Stimulated activated CD4-positive, alpha-beta T cell treated with anti-CD3 and anti-CD28 coated beads, Interleukin-12 subunit alpha, Interleukin-12 subunit beta, amount 100 ng/mL, for 24 hours (primary cell): ENCODE results near the gene TYMP.
A peak's percentile ranks its signal among the peaks of the same experiment; 100 is the strongest.

Experiments used
- DNase-seq, 2 experiments: peaks; one replicate each; pipeline ENCODE4 v3.0.0-alpha.2; 2020; ENCODE audit warnings: low read depth in 2 of 2

TYMP gene

DNA sequence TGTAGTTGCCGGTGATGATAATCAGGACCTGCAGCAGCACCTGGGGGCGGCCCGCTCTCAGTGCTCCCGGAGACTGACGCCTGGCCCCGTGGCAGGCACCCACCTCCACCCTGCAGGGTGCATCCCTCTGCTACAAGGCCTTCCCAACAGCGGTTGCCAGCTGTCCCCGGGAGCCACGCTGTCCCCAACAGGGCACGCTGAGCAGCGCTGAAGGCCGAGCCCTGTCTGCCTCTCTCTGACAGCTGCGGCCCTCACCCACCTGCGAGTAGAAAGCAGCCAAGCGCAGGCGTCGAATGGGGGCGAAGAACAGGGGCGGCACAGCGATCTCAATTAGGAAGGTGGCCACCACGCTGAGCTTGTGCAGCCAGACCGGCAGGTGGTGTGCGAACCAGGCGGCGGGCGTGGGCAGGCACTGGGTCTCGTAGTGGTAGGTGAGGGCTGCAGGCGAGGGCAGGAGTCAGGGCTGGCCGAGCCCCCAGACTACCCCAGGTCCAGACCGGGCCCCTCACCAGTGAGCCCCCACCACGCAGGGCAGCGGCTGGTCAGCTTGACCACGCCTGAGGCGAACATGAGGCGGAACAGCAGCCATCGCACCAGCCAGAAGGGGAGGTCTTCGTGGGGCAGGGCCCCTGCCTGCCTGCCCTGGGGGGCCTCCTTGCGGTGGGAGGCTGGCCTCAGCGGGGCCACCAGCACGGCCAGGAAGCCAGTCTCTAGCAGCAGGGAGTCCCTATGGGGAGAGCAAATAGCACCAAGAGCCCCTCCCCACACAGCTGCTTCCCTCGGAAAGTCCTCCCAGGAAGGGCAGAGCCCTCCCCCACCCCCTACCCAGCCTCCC is 23.8 kb downstream of the TYMP start:
- DNase-seq = no peak

DNA sequence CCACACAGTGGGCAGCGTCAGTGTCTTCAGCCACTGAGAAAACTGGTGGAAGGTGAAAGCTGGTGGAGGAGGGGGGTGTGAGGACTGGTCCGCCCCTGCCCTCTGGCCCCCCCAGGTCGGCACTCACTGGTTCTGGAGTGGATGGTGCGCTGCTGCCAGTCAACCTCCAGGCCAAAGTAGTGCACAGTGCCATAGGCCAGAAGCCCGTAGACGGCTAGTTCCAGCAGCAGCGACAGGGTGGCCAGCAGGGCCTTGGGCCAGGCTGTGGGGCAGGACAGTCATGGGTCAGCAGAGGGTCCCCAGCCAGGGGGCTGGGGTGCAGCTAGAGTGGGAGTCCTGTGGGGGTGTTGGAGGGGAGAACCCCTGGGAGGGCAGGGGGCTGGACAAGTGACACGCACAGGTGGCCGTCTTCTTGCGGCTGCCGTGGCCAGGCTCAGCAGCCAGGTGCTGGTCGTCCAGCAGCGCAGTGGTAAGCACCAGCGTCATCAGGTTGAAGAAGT is 24.5 kb downstream of the TYMP start:
- DNase-seq = no peak

DNA sequence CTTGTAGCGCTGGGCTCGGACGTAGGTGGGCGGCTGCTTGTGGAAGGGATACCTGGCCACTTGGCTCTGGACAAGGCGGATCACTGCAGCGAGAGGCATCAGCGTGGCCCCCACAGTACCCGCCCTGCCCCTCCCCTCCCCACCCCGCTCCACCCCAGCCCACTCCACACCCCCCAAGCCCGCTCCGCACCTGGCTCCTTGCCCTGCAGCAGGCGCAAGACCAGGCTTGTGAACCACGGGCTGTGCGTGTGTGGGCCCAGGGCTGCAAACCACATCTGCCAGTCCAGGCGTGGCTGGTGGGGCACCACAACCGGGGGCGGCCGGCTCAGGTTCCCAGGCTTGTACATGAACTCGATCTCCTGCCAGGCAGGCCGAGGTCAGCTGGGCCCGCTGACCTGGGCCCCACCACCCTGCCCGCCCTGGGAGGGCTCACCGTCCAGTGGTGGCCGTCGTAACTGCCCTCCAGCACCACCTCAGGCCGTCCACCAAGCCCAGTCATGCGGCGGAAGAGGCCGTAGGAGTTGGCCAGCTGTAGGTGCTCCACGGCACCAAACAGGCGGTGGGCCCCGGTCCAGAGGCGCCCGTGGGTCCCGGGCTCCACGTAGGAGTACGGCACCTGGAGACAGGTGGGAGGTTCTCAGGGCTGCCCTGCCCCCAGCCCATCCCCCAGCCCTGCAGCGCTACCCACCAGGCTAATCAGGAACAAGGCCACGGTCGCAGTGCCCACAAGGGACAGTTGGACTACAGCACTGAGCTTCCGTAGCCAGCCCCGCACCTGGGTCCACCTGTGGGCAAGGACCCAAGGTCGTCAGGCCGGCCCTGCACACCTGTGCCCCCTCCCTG is 25.2 kb downstream of the TYMP start:
- DNase-seq = no peak

DNA sequence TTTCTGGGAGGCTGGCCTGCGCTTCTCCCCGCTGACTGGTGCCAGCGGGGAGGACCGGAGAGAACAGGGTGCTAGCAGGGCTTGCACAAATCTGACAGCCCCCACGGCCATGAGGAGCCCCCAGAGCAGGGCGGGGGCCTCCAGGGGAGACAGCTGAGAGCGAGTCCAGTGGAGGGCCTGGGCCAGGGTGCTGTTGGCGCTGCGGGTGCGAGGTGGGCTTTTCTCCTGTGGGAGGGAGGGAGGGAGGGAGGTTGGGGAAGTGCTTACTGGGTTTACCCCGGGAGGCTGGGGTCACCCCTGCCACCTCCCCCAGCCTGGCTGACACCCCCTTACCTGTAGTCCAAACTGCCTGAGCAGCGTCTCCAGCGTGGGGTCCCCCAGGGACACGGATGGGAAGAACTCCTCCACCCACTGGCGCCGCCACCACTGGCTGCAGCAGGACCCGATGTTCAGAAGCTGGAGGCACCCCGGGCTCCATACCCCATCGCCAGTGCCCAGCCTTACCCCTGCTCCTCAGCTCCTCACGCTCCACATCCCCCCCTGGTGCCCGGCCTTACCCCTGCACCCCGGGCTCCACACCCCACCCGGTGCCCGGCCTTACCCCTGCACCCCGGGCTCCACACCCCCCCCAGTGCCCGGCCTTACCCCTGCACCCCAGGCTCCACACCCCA is 26.2 kb downstream of the TYMP start:
- no peak for DNase-seq

DNA sequence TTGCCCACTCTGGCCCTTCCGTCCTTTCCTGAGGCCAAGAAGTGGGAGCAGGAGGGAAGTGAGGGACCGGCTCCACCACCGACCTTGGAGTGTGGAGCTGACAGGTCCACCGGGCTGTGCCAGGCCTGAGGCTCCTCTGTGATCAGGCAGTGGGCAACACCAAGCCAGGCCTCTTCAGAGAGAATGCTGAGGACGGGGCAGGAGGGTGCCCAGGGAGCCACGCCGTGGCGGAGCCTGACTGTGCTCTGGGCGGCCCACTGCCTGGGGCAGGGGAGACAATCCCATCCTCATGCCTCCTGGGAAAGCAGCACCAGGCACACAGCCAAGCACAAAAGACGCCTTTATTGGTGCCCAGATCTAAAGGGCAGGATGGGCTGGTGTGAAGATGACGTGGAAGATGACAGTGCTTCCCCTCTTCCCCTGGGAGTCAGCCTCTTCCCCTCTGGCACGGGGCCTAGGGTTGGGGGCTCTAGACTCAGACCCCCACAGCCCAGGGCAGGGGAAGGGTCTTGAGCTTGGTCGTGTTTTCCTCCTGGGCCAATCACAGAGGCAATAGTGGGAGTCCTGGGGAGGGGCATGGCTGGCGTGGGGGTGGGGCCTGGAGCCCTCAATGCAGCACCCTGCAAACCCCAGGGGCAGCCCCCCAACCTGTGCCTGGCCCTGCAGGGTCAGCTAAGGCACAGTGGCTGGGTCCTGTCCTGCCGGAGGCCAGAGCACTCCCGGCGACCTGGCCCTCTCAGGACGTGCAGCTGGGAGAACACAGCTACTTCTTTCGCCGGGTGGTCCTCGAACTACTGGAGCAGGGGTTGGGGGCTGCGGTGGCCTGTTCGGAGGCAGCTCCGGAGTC is 27.0 kb downstream of the TYMP start:
- no peak for DNase-seq

DNA sequence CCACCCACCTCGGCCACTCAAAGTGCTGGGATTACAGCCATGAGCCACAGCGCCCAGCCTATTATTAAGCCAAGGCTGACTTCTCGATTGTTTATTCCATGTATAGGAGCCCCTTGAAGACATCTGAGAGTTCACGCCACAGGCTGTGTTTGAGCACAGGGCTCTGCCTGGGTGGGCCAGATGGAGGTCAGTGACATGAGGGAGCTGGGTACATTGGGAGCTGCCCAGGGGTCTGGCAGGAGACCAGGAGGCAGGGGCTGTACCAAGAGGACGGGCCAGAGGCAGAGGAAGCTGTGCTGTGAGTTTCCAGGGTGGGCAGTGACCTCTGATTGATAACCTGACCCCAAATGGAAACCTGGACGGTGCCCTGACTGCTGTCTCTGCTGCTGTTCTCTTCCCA is 27.7 kb downstream of the TYMP start:
- DNase-seq = no peak

DNA sequence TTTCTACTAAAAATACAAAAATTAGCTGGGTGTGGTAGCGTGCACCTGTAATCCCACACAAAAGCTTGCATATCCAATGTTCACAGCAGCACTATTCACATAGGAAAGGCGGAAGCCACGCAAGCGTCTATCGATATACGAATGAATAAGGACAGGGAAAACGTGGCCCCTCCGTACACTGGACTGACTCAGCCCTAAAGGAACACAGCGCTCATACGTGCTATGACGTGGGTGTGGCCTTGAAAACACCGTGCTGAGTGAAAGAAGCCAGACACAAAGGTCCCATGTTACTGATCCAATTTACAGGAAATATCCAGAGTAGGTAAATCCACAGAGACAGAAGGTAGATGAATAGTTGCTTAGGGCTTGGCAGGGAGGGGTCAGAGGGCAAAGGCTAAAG is 29.4 kb downstream of the TYMP start:
- no peak for DNase-seq

DNA sequence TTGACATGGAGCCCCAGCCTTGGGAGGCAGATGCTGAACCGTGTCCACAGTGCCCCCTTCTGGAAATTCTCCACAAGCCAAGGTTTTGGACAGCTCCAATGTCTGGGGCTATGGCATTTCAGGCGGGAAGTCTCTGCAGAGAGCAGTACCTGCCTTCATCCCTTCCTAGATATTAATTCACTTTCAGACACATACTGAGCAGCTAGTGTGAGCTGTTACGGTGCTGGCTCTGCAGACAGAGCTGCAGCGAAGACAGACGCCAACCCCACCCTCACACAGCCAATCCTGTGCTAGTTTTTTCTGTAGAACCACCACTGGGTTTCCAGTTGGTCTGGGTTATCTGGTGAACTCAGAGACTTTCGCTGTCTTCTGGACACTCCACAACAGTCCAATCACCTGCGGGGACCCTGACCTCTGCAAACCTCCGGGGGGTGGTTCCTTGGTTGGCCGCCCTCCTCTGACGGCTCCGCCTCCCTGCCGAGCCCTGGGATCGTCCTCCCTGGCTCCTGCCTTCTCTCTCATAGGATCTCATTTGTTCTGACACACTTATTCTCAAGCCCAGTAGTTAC is 31.4 kb downstream of the TYMP start:
- peak; percentile 30 to 64 for DNase-seq

DNA sequence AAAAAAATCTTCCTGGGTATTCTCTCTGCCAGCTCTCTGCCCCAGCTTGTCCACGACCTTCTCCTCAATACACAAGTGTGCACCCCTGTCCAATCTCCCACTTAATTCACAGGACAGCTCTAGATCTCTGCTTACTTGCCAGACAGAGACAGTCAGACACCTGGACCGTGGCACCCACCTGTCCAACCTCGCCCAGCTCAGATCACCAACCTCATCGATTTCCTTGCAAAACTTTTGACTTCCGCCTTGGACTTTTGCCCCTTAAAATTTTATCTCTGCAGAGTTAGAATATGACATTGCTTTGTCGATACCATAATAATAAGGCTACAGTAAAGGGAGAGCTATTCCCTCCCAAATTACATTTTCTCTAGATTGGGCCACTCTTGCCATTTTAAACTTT is 32.7 kb downstream of the TYMP start:
- DNase-seq = no peak

DNA sequence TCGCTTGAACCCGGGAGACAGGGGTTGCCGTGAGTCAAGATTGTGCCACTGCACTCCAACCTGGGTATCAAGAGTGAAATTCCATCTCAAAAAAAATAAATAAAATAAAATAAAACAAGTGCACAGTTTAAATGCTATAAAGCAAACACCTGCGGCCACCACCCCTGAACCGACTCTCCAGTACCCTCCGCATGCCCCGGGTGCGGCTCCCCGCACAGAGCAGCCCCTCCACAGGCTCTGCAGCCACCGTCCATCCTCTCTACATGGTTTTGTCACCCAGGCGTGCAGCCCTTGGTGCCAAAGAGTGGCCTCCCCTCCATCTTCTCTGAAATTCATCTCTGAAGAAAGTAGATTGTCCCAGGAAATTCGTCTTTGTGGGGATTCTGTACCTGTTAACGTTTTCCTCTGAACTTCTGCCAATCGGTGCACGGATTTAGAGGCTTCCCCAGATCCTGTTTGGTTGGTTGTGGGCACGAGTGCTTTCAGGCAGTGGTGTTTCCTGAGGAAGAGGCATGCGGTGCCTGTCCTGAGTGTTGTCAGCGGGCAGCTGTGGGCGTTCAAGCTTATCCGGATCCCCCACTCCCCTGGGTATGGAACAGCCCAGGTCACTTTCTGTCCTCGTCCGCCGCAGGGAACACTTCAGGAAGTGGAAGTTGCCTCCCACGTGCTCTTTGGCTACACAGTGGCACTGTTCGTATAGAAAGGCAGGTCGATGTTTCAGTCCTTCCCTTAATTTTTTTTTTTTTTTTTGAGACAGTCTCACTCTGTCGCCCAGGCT is 39.1 kb downstream of the TYMP start:
- DNase-seq = no peak

DNA sequence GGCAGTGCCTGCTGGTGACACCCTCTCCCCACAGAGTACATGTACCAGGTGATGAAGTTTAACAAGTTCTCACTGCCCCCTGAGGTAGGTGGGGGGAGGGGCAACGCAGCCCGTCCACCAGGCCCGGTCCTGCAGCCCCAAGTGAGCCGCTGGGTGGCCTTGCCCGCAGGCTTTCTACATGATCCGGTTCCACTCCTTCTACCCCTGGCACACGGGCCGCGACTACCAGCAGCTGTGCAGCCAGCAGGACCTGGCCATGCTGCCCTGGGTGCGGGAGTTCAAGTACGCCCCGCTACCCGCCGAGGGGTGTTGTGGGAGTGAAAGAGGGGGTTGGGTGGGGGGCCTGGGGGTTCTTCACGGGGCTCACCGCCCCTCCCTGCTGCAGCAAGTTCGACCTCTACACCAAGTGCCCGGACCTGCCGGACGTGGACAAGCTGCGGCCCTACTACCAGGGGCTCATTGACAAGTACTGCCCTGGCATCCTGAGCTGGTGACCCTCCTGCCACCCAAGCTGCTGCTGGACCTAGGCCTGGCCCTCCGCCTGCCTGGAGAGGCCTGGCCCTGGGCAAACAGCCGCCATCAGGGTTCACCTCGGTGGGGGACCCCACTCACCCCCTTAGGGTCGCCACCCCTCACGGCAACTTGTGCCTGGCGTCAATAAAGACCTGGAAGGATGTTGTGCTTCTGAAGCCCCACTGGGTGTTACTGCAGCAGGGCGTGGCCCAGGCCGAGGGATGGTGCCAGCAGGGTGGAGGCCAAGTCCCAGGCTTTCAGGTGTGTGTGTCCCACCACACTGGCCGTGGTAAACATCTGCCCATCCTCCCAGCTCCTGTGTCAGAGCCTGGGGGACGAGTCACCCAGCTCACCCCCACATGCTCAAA is 40.2 kb downstream of the TYMP start:
- no peak for DNase-seq

DNA sequence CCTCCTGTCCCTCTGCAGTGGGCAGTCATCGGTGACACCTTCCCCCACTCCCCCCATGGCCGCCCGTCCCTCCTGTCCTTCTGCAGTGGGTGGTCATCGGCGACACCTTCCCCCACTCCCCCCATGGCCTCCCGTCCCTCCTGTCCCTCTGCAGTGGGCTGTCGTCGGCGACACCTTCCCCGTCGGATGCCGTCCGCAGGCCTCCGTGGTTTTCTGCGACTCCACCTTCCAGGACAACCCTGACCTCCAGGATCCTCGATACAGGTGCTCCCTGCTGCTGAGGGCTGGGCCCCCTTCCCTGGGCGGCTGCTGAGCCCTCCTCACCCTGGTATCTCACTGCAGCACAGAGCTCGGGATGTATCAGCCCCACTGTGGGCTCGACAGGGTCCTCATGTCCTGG is 40.9 kb downstream of the TYMP start:
- no peak for DNase-seq

DNA sequence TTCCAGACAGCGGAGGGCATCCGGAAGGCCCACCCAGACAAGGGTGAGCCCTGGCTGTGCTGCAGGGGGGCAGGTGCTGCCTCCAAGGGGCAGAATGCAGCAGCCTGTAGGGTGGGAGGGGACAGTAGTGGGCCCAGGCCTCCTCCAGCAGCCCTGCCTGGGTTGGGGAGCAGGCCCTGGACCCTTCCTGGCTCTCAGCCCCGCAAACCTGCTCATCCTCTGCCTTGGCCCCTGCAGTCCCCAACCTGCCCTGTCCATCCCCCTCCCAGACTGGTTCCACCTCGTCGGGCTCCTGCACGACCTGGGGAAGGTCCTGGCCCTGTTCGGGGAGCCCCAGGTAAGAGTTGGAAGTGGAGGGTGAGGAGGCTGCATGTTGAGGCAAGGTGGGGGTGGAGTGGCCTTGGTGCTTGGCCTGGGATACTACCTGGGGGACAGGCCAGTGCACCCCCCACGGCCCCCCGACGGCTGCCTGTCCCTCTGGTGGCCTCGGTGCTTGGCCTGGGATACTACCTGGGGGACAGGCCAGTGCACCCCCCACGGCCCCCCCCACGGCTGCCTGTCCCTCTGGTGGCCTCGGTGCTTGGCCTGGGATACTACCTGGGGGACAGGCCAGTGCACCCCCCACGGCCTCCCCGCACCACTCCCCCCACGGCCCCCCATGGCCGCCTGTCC is 41.7 kb downstream of the TYMP start:
- DNase-seq = no peak

DNA sequence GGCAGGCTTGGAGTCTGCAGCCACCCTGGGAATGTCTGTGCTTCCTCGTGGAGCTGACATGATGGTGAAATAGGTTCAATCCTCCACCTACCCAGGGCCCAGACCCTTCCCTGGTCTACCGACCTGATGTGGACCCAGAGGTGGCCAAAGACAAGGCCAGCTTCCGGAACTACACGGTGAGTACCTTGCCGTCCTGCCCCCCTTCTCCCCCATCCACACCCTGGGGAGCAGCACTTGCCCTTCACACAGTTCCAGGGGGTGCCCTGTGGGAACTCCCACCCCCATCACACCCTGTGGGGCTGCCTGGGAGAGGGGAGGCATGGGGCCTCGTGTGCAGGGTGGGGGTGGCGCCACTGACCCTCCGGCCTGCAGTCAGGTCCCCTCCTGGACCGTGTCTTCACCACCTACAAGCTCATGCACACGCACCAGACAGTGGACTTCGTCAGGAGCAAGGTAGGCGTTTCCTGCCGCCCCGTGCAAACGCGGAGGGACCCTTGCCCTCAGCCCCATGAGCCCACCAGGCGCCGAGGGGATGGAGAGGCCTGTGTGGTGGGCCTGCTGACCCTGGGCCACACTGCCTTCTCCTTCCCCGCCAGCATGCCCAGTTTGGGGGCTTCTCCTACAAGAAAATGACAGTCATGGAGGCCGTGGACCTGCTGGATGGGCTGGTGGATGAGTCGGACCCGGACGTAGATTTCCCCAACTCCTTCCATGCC is 42.4 kb downstream of the TYMP start:
- no peak for DNase-seq

DNA sequence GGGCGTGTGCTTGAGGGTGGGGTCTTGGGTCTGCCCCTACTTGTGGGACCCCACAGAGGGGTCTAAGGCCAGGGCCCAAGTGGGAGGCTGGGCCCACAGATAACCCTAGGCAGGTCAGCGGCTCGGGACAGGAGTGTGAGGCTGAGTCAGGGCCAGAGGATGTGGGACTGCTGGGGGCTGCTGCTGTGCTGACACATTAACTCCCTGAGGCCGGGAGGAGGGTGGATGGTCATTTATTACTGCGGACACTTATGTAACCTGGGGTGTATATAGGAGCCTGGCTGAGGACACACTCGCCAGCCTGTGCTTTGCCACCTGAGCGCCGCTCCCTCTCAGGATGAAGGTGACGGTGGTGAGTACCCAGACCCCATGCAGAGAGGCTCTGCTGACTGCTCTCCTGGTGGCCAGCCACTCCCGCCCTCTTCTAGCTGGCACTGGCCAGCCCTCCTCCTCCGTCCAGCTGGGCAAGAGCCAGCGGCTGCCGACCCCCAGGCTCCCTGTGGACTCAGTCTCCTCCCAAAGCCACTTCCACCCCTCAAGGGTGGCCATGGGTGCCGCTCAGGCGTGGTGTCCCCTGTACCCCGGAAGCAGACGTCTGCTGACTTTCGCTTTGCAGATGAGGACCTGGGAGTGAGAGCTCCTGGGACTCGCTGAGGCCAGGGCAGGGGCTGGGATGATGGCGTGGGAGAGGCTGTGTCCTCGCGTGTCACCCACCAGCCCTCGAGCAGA is 43.1 kb downstream of the TYMP start, which contains the start of gene MIOX:
TSS of gene MIOX (plus strand) at position 299 of the 729 bp plus-strand sequence. CDS start at position 338, 39 bp downstream.
- no peak for DNase-seq

DNA sequence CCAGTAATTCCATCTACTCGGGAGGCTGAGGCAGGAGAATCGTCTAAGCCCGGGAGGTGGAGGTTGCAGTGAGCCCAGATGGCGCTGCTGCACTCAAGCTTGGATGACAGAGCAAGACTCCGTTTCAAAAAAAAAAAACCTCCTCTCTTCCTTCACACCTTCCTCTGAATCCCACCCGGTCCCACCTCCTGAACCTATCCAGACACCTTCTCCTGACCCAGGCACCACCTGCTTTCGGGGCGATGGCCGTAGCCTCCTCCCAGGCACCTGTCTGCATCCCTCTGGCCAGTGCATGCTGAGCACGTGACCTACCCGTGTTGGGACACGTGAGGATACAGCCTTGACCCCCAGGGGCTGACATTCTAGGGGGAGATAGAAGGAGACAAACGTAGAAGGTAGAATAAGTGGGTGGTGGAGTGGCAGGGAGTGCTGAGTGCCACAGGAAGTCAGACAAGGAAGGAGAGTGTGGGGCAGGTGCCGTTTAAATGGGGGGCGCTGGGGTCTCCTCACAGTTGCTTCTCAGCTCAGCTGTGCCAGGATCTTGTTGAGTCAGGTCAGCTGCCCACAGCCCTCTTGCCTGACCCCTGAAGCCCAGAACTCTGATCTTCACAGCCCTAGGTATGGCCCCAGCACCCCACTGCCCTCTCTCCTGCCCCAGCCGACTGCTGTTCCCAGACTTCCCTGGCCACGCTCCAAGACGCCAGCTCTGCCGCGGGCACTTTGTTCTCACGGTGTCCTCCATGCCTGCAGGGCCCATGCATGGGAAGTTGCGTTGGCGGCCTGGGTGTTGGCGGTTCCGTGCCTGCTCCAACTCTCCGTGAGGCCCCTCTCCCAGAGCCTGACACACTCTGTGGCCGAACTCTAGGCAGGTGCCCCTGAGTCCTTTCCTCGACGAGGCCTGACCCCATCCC is 44.3 kb downstream of the TYMP start:
- no peak for DNase-seq
